ENCODE results near the gene IFNA10.
"Not testable (repeated sequence)": the region's sequence is repeated elsewhere in the genome, so short reads cannot be mapped to it uniquely, and the experiment has no call there.

Gene IFNA10

DNA sequence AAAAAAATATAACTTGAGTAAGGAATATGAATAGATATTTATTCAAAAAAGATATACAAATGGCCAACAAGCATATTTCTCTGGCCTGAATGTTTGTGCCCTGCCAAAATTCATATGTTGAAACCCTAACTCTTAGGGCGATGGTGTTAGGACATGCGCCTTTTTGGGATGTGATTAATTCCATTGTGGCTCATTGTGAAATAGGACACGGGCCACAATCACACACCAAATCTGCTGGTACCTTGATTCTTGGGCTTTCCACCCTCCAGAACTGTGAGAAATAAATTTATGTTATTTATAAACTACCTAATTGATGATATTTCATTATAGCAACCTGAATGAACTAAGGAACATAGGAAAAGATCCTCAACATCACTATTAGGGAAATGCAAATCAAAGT lies 34.8 kb downstream of the IFNA10 start:
- Histone ChIP-seq H3K4me1 (ENCODE audit: low read depth, poor library complexity, severe bottlenecking) (no peaks in the 10 kb centered on the region), H3K4me3 (IDR thresholded peaks at IDR 0.05; ENCODE audit: insufficient read depth, low read depth, low read length) (no peak overlapping the region), H2AFZ (ENCODE audit: low read depth) (no peak overlapping the region), H4K20me1 (ENCODE audit: insufficient read depth) (no peaks in the 10 kb centered on the region), H3K36me3 (ENCODE audit: insufficient read depth) (no peaks in the 10 kb centered on the region), H3K79me2 (ENCODE audit: insufficient read depth, low read depth) (no peaks in the 10 kb centered on the region), H3K27ac (no peak overlapping the region), H3K27me3 (ENCODE audit: insufficient read depth, low read depth) (no peaks in the 10 kb centered on the region), H3K4me2 (no peak overlapping the region), H3K9ac (no peak overlapping the region)
- TF ChIP-seq, protein P1, sequence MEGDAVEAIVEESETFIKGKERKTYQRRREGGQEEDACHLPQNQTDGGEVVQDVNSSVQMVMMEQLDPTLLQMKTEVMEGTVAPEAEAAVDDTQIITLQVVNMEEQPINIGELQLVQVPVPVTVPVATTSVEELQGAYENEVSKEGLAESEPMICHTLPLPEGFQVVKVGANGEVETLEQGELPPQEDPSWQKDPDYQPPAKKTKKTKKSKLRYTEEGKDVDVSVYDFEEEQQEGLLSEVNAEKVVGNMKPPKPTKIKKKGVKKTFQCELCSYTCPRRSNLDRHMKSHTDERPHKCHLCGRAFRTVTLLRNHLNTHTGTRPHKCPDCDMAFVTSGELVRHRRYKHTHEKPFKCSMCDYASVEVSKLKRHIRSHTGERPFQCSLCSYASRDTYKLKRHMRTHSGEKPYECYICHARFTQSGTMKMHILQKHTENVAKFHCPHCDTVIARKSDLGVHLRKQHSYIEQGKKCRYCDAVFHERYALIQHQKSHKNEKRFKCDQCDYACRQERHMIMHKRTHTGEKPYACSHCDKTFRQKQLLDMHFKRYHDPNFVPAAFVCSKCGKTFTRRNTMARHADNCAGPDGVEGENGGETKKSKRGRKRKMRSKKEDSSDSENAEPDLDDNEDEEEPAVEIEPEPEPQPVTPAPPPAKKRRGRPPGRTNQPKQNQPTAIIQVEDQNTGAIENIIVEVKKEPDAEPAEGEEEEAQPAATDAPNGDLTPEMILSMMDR (conservative IDR thresholded peaks at IDR 0.05; ENCODE audit: low read depth, low read length): no peak

DNA sequence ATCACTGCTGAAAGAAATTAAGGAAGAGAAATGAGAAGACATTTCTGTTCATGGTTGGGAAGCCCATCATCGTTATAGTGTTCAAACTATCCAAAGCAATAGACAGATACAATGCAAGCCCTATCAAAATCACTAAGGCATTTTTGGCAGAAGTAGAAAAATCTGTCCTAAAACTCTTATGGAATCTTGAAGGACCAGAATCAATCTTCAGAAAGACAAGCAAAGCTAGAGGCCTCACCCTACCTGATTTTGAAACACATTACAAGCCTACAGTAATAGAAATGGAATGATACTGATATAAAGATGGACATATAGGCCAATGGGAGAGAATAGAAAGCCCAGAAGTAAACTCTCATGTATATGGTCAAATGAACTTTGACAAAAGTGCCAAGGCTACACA lies 35.6 kb downstream of the IFNA10 start:
- Histone ChIP-seq H3K4me1 (ENCODE audit: low read depth, poor library complexity, severe bottlenecking) (no peaks in the 10 kb centered on the region), H3K36me3 (ENCODE audit: insufficient read depth) (no peaks in the 10 kb centered on the region), H3K4me3 (IDR thresholded peaks at IDR 0.05; ENCODE audit: insufficient read depth, low read depth, low read length) (no peak overlapping the region), H3K79me2 (ENCODE audit: insufficient read depth, low read depth) (no peaks in the 10 kb centered on the region), H3K4me2 (no peak overlapping the region), H3K27ac (no peak overlapping the region), H3K9ac (no peak overlapping the region), H3K27me3 (ENCODE audit: insufficient read depth, low read depth) (no peaks in the 10 kb centered on the region), H4K20me1 (ENCODE audit: insufficient read depth) (no peaks in the 10 kb centered on the region), H2AFZ (ENCODE audit: low read depth) (no peak overlapping the region)
- TF ChIP-seq, protein P1 (conservative IDR thresholded peaks at IDR 0.05; ENCODE audit: low read depth, low read length): no peak

DNA sequence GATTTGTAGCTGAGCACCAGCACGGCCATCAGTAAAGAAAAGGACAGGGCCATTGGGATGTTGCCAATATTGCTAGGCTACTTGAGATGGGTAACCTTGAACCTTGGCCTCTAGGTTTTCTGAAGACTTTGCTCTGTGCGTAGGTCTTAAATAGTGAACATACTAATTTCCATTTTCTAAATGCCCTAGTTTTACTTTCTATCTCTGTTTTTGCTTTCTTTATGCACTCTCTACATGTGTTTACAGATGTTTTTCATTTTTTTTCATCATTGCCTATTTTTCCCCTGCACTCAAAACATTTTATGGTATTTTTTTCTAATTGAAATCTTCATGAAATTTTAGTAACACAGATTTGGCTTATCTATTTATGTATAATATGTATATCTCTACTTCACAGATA lies 40.4 kb downstream of the IFNA10 start, which contains the start of gene IFNA21:
Gene IFNA21 (minus strand): TSS at position 101 of the 400 bp plus-strand sequence. CDS start 48 bp downstream, at position 53.
- not testable (repeated sequence) for H4K20me1 ChIP-seq (ENCODE audit: insufficient read depth); H3K36me3 ChIP-seq (ENCODE audit: insufficient read depth); H3K27me3 ChIP-seq (ENCODE audit: insufficient read depth, low read depth); H3K4me2 ChIP-seq; H3K4me3 ChIP-seq (IDR thresholded peaks at IDR 0.05; ENCODE audit: insufficient read depth, low read depth, low read length); H3K27ac ChIP-seq; H2AFZ ChIP-seq (ENCODE audit: low read depth); H3K79me2 ChIP-seq (ENCODE audit: insufficient read depth, low read depth); H3K4me1 ChIP-seq (ENCODE audit: low read depth, poor library complexity, severe bottlenecking); H3K9ac ChIP-seq

DNA sequence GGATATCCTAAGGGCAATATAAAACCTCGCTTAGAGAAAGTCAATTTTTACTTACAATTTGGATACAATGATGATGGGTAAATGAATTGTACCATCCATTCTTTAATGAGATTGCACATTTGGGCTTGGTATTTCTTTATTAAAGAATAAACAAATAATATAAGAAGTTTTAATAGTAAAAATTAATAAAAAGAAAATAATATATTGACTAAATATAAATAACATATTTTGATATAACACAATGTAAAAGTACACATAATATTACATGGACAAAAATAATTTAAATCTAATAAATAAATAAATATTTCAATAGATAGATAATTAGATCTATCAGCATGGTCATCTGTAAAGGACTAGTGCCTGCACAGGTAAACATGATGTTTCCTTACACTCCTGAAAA lies 41.4 kb downstream of the IFNA10 start:
- Histone ChIP-seq H3K9ac (no peak overlapping the region), H3K27ac (no peak overlapping the region), H3K27me3 (ENCODE audit: insufficient read depth, low read depth) (no peaks in the 10 kb centered on the region), H3K4me3 (IDR thresholded peaks at IDR 0.05; ENCODE audit: insufficient read depth, low read depth, low read length) (no peak overlapping the region), H3K79me2 (ENCODE audit: insufficient read depth, low read depth) (no peaks in the 10 kb centered on the region), H3K36me3 (ENCODE audit: insufficient read depth) (no peaks in the 10 kb centered on the region), H4K20me1 (ENCODE audit: insufficient read depth) (no peaks in the 10 kb centered on the region), H3K4me1 (ENCODE audit: low read depth, poor library complexity, severe bottlenecking) (peaks cover 3% of the 10 kb centered on the region), H2AFZ (ENCODE audit: low read depth) (no peak overlapping the region), H3K4me2 (no peak overlapping the region)
- TF ChIP-seq, protein P1 (conservative IDR thresholded peaks at IDR 0.05; ENCODE audit: low read depth, low read length): no peak

DNA sequence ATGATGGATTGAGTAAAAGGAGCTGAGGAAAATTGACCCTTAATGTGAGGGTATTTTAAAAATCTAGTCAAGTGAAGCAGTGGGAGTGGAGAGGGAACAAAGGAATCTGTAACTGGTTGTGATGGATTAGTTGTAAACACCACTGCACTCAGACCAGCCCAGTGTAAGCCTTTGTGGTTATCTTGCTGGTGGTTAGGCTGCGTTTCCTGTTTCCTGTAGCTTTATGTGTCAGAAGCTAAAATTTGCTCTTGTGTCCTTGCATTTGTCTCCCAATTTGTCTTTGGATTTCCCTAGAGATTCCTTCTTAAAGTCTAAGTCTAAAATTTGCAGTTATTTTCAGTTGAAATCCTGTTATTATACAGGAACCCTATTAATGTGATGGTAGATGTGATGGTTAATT lies 46.8 kb downstream of the IFNA10 start:
- H3K4me3 ChIP-seq (IDR thresholded peaks at IDR 0.05; ENCODE audit: insufficient read depth, low read depth, low read length): no peak overlapping the region
- H4K20me1 ChIP-seq (ENCODE audit: insufficient read depth): no peaks in the 10 kb centered on the region
- H2AFZ ChIP-seq (ENCODE audit: low read depth): no peak overlapping the region
- H3K4me1 ChIP-seq (ENCODE audit: low read depth, poor library complexity, severe bottlenecking): peaks cover 10% of the 10 kb centered on the region
- TF ChIP-seq, protein P1 (conservative IDR thresholded peaks at IDR 0.05; ENCODE audit: low read depth, low read length): no peak
- H3K27me3 ChIP-seq (ENCODE audit: insufficient read depth, low read depth): no peaks in the 10 kb centered on the region
- H3K4me2 ChIP-seq: 0 out of 2 replicates have a peak overlapping the region, but pooled peaks have one; percentile 23
- H3K27ac ChIP-seq: no peak overlapping the region
- no peaks in the 10 kb centered on the region for H3K79me2 ChIP-seq (ENCODE audit: insufficient read depth, low read depth)
- H3K36me3 ChIP-seq (ENCODE audit: insufficient read depth): no peaks in the 10 kb centered on the region
- H3K9ac ChIP-seq: no peak overlapping the region

All from KMS-11 (cell line).